NCI-H2029 treated with DMSO at 0.1 percent for 48 hours (cell line): ENCODE measurements around the gene ZC3H12C.

ENCODE experiments used
- DNase-seq: peaks from one replicate; lab custom pipeline; 2025; lab: John Stamatoyannopoulos, UW

The ZC3H12C gene

GRCh38 chr11:110098645-110099044 is 5.5 kb downstream of the ZC3H12C start:
- DNase-seq, result no peak

GRCh38 chr11:110100476-110101240 is 7.5 kb downstream of the ZC3H12C start:
- no peak for DNase-seq

- DNase-seq, result no peak
Observed at GRCh38 chr11:110106713-110107274, 13.6 kb downstream of the ZC3H12C start.

GRCh38 chr11:110110854-110111253 is 17.7 kb downstream of the ZC3H12C start:
- no peak for DNase-seq

GRCh38 chr11:110112457-110112856 is 19.3 kb downstream of the ZC3H12C start:
- no peak for DNase-seq

GRCh38 chr11:110113505-110113904 is 20.3 kb downstream of the ZC3H12C start:
- DNase-seq, result no peak

GRCh38 chr11:110113973-110114372 is 20.8 kb downstream of the ZC3H12C start:
- DNase-seq, result no peak

- DNase-seq, result no peak
Observed at GRCh38 chr11:110119317-110119716, 26.1 kb downstream of the ZC3H12C start.

GRCh38 chr11:110121204-110121603 is 28.0 kb downstream of the ZC3H12C start:
- DNase-seq, result no peak

GRCh38 chr11:110123003-110123402 is 29.8 kb downstream of the ZC3H12C start:
- DNase-seq, result no peak

- DNase-seq, result no peak
Observed at GRCh38 chr11:110124605-110125004, 31.4 kb downstream of the ZC3H12C start.

- no peak for DNase-seq
Observed at GRCh38 chr11:110125632-110126031, 32.4 kb downstream of the ZC3H12C start.

- DNase-seq, result no peak
Observed at GRCh38 chr11:110126936-110127335, 33.7 kb downstream of the ZC3H12C start.

- no peak for DNase-seq
Observed at GRCh38 chr11:110128161-110128560, 35.0 kb downstream of the ZC3H12C start.

- DNase-seq, result peak; percentile 58
Observed at GRCh38 chr11:110130642-110131238, 37.5 kb downstream of the ZC3H12C start.

- no peak for DNase-seq
Observed at GRCh38 chr11:110131386-110132123, 38.4 kb downstream of the ZC3H12C start.

GRCh38 chr11:110133160-110133559 is 40.0 kb downstream of the ZC3H12C start:
- no peak for DNase-seq

GRCh38 chr11:110134110-110134509 is 40.9 kb downstream of the ZC3H12C start:
- DNase-seq, result peak; percentile 13

- no peak for DNase-seq
Observed at GRCh38 chr11:110141812-110142211, 48.6 kb downstream of the ZC3H12C start.

- DNase-seq, result no peak
Observed at GRCh38 chr11:110147962-110148709, 54.9 kb downstream of the ZC3H12C start.

- DNase-seq, result no peak
Observed at GRCh38 chr11:110148775-110149744, 55.9 kb downstream of the ZC3H12C start.
